Measurements from ENCODE around the gene LPIN2. TPM values are rescaled to one million over a fixed set of nuclear protein-coding genes. Genes with fewer than 3 reads are reported as not detected.
"Not testable (repeated sequence)": the region's sequence is repeated elsewhere in the genome, so short reads cannot be mapped to it uniquely, and the experiment has no call there.

LPIN2 gene
- total RNA-seq, 4 donors from 2014 or later, result 39.4 to 68.0 (median 47.4) TPM

GRCh38 chr18:3037423-3037915 lies 24.5 kb upstream of the LPIN2 start:
- TF ChIP-seq CTCF (IDR thresholded peaks at IDR 0.05), result no peak
- Histone ChIP-seq H3K4me3 (replicated peaks in 1 of 3) (no peak overlapping the region), H3K9me3 (no peaks in the 10 kb centered on the region), H3K27me3 (no peaks in the 10 kb centered on the region), H3K4me1 (no peaks in the 10 kb centered on the region), H3K36me3 (no peaks in the 10 kb centered on the region), H3K27ac (no peak overlapping the region)
- DNase-seq, result no peak
- intact Hi-C loops (cut with DNase I), result no loop called here
- WGBS, 2 donors, result 50 to 58% methylated on average over 4 of the region's 4 CpGs

GRCh38 chr18:3036108-3036507 lies 23.2 kb upstream of the LPIN2 start:
- intact Hi-C loops (cut with DNase I), result no loop called here
- Histone ChIP-seq H3K36me3 (no peaks in the 10 kb centered on the region), H3K9me3 (no peaks in the 10 kb centered on the region), H3K4me3 (replicated peaks in 1 of 3) (no peak overlapping the region), H3K4me1 (no peaks in the 10 kb centered on the region), H3K27ac (no peak overlapping the region), H3K27me3 (no peaks in the 10 kb centered on the region)
- DNase-seq, result no peak
- no peak for TF ChIP-seq POLR2A (IDR thresholded peaks at IDR 0.05)
- no peak for TF ChIP-seq CTCF (IDR thresholded peaks at IDR 0.05)
- 96 to 97% methylated on average over 5 of the region's 5 CpGs for WGBS, 2 donors

GRCh38 chr18:3035635-3036034 lies 22.7 kb upstream of the LPIN2 start:
- Histone ChIP-seq H3K4me1 (no peaks in the 10 kb centered on the region), H3K4me3 (replicated peaks in 1 of 3) (no peak overlapping the region), H3K36me3 (no peaks in the 10 kb centered on the region), H3K27ac (no peak overlapping the region), H3K9me3 (no peaks in the 10 kb centered on the region), H3K27me3 (no peaks in the 10 kb centered on the region)
- no peak for DNase-seq
- intact Hi-C loops (cut with DNase I), result no loop called here
- 65 to 66% methylated on average over 5 of the region's 5 CpGs for WGBS, 2 donors
- TF ChIP-seq POLR2A (IDR thresholded peaks at IDR 0.05) (no peak), CTCF (IDR thresholded peaks at IDR 0.05) (no peak)

- TF ChIP-seq CTCF (IDR thresholded peaks at IDR 0.05) (no peak), POLR2A (IDR thresholded peaks at IDR 0.05) (no peak)
- no peaks in the 10 kb centered on the region for H3K9me3 ChIP-seq
- no peak overlapping the region for H3K27ac ChIP-seq
- no peaks in the 10 kb centered on the region for H3K27me3 ChIP-seq
- no peak for DNase-seq
- intact Hi-C loops (cut with DNase I), result no loop called here
- no peaks in the 10 kb centered on the region for H3K36me3 ChIP-seq
- 79 to 91% methylated on average over 3 of the region's 3 CpGs for WGBS, 2 donors
- H3K4me3 ChIP-seq (replicated peaks in 1 of 3), result no peak overlapping the region
- H3K4me1 ChIP-seq, result no peaks in the 10 kb centered on the region
Measured at GRCh38 chr18:3032721-3033120, 19.8 kb upstream of the LPIN2 start.

- Histone ChIP-seq H3K4me1 (no peaks in the 10 kb centered on the region), H3K4me3 (replicated peaks in 1 of 3) (no peak overlapping the region), H3K36me3 (no peaks in the 10 kb centered on the region), H3K9me3 (no peaks in the 10 kb centered on the region), H3K27me3 (no peaks in the 10 kb centered on the region), H3K27ac (no peak overlapping the region)
- 54 to 60% methylated on average over 12 of the region's 12 CpGs for WGBS, 2 donors
- no peak for DNase-seq
- TF ChIP-seq CTCF (IDR thresholded peaks at IDR 0.05) (no peak), POLR2A (IDR thresholded peaks at IDR 0.05) (no peak)
- intact Hi-C loops (cut with DNase I), result no loop called here
Measured at GRCh38 chr18:3029215-3029952, 16.4 kb upstream of the LPIN2 start.

GRCh38 chr18:3028115-3028514 lies 15.2 kb upstream of the LPIN2 start:
- H3K36me3 ChIP-seq; H3K27ac ChIP-seq; DNase-seq; H3K27me3 ChIP-seq; H3K9me3 ChIP-seq; H3K4me3 ChIP-seq (replicated peaks in 1 of 3); H3K4me1 ChIP-seq; intact Hi-C loops (cut with DNase I): not testable (repeated sequence)
- WGBS, 2 donors, result 94 to 99% methylated on average over 3 of the region's 3 CpGs

All from thyroid gland (tissue), 4 donors.